ENCODE results near the gene LINGO3.

DNA sequence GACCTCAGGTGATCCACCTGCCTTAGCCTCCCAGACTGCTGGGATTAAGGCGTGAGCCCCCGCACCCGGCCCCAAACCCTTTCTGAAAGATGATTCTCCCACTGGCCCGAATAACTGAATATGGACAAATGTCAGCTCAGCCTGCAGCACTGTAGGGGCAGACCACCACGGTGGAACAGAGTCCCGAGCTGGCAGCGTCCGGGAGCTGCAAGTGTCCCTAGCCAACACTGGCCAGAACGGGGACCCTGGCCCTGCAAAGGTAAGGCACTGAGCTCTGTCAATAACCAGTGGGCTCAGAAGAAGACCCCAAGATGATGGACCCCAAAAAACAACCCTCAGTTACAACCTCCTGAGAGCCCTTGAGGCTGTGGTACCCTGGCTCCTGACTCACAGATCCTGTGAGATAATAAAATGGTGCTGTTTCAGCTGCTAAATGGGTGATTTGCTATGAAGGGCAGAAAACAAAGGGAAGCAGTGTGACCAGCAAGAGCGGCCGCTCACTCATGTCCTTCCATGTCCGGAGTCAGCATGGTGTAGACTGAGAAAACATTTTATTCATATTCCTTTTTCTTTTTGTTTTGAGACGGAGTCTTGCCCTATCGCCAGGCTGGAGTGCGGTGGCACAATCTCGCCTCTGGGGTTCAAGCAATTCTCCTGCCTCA lies 18.9 kb upstream of the LINGO3 start:
- TF ChIP-seq, protein P1, sequence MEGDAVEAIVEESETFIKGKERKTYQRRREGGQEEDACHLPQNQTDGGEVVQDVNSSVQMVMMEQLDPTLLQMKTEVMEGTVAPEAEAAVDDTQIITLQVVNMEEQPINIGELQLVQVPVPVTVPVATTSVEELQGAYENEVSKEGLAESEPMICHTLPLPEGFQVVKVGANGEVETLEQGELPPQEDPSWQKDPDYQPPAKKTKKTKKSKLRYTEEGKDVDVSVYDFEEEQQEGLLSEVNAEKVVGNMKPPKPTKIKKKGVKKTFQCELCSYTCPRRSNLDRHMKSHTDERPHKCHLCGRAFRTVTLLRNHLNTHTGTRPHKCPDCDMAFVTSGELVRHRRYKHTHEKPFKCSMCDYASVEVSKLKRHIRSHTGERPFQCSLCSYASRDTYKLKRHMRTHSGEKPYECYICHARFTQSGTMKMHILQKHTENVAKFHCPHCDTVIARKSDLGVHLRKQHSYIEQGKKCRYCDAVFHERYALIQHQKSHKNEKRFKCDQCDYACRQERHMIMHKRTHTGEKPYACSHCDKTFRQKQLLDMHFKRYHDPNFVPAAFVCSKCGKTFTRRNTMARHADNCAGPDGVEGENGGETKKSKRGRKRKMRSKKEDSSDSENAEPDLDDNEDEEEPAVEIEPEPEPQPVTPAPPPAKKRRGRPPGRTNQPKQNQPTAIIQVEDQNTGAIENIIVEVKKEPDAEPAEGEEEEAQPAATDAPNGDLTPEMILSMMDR (IDR thresholded peaks at IDR 0.05): no peak
- TF ChIP-seq POLR2A (IDR thresholded peaks at IDR 0.05) (no peak), EP300 (IDR thresholded peaks at IDR 0.05) (no peak)
